B cell (primary cell): ENCODE results near the gene DHX35. TPM values are rescaled to one million over a fixed set of nuclear protein-coding genes. Genes with fewer than 3 reads are reported as not detected.

Experiments
- ATAC-seq: fragments of 200-7000 bp; cut with Tn5 transposase; one replicate; pipeline ENCODE4 v1.10.0; 2021; ENCODE audit warnings: low read depth, mild to moderate bottlenecking, moderate number of reproducible peaks, moderate library complexity
- CTCF ChIA-PET: fragments of 350-600 bp; sonication (Branson Sonifier 250); formaldehyde crosslinking; loops from one replicate; lab custom pipeline; 2021; ENCODE audit warnings: antibody characterized with exemption, inconsistent platforms; lab: Charles Lee
- POLR2A ChIA-PET: fragments of 350-600 bp; sonication (Branson Sonifier 250); formaldehyde crosslinking; loops from one replicate; lab custom pipeline; 2021; ENCODE audit warnings: antibody characterized with exemption; lab: Charles Lee
- DNase-seq: peaks from one replicate; pipeline ENCODE4 v3.0.0; 2013
- H2AFZ ChIP-seq: 2 replicates; pipeline ENCODE4 v1.6.1; 2012; ENCODE audit warnings: mild to moderate bottlenecking, low read depth, low read length; ENCODE audit not compliant: insufficient read depth, poor library complexity, severe bottlenecking
- H3K27ac ChIP-seq, 2 donors: 1 replicate in 1 of 2; 2 replicates in 1 of 2; pipeline ENCODE4 v1.5.1; 2012 to 2013; ENCODE audit warnings: low read length in 2 of 2, mild to moderate bottlenecking in 2 of 2, moderate library complexity in 1 of 2
- H3K27me3 ChIP-seq, 4 experiments: fragments of 200-600 bp in 1 of 4; sonication (generic) in 1 of 4; replicated peaks in 1 of 4; 1 replicate in 2 of 4; 2 replicates in 2 of 4; pipeline versions ENCODE4 v1.6.1 to v1.7.0; 2013 to 2016; ENCODE audit warnings: low read length in 3 of 4, mild to moderate bottlenecking in 2 of 4, mixed read lengths in 1 of 4, moderate library complexity in 1 of 4; ENCODE audit not compliant: insufficient read depth in 4 of 4, control insufficient read depth in 3 of 4; ENCODE audit errors: control extremely low read depth in 1 of 4
- H3K36me3 ChIP-seq, 2 experiments: replicated peaks in 1 of 2; 1 replicate in 1 of 2; 2 replicates in 1 of 2; pipeline versions ENCODE4 v1.6.1 to v1.7.1; 2013; ENCODE audit warnings: low read length in 1 of 2; ENCODE audit not compliant: insufficient read depth in 2 of 2, control insufficient read depth in 1 of 2; ENCODE audit errors: control extremely low read depth in 1 of 2, extremely low read depth in 1 of 2
- H3K4me1 ChIP-seq, 2 donors: fragments of 200-600 bp in 1 of 2; sonication (generic) in 1 of 2; 1 replicate in 1 of 2; 2 replicates in 1 of 2; pipeline versions ENCODE4 v1.5.1 to v1.6.1; 2013 to 2017; ENCODE audit warnings: low read length in 2 of 2; ENCODE audit not compliant: control insufficient read depth in 2 of 2, insufficient read depth in 2 of 2
- H3K4me2 ChIP-seq: replicated peaks from 2 replicates; pipeline ENCODE3; 2012; ENCODE audit warnings: mild to moderate bottlenecking, low read depth, low read length; ENCODE audit not compliant: poor library complexity, severe bottlenecking
- H3K4me3 ChIP-seq, 5 experiments: fragments of 200-600 bp in 1 of 5; sonication (generic) in 1 of 5; 1 replicate in 3 of 5; 2 replicates in 2 of 5; pipeline versions ENCODE4 v1.5.1 to v1.7.0; 2011 to 2016; ENCODE audit warnings: low read length in 4 of 5, mild to moderate bottlenecking in 4 of 5, low read depth in 2 of 5, control low read depth in 1 of 5, moderate library complexity in 1 of 5; ENCODE audit not compliant: insufficient read depth in 1 of 5; ENCODE audit errors: control extremely low read depth in 1 of 5, extremely low read depth in 1 of 5
- H3K79me2 ChIP-seq: fragments of 200-600 bp; sonication (generic); one replicate; pipeline ENCODE4 v1.6.0; 2016; ENCODE audit warnings: low read length; ENCODE audit not compliant: control insufficient read depth, insufficient read depth
- H3K9ac ChIP-seq: fragments of 200-600 bp; sonication (generic); 2 replicates; pipeline ENCODE4 v1.6.1; 2017; ENCODE audit warnings: mild to moderate bottlenecking, low read length, moderate library complexity
- H3K9me3 ChIP-seq, 3 donors: one replicate each; pipeline versions ENCODE4 v1.6.1 to v1.7.1; 2013; ENCODE audit warnings: low read length in 2 of 3; ENCODE audit not compliant: control insufficient read depth in 2 of 3, insufficient read depth in 1 of 3; ENCODE audit errors: control extremely low read depth in 1 of 3
- H4K20me1 ChIP-seq: 2 replicates; pipeline ENCODE4 v1.6.0; 2012; ENCODE audit warnings: mild to moderate bottlenecking, low read length; ENCODE audit not compliant: insufficient read depth, control insufficient read depth, poor library complexity, severe bottlenecking
- H3K27ac Mint-ChIP-seq: one replicate; pipeline ENCODE4 v1.8.0; 2021; ENCODE audit warnings: mixed read lengths
- H3K27me3 Mint-ChIP-seq: one replicate; pipeline ENCODE4 v1.8.0; 2021; ENCODE audit warnings: mixed read lengths
- H3K4me1 Mint-ChIP-seq: one replicate; pipeline ENCODE4 v1.8.0; 2021; ENCODE audit warnings: mixed read lengths
- H3K4me3 Mint-ChIP-seq: one replicate; pipeline ENCODE4 v1.8.0; 2021; ENCODE audit warnings: mixed read lengths
- H3K9me3 Mint-ChIP-seq: one replicate; pipeline ENCODE4 v1.8.0; 2022; ENCODE audit warnings: mixed read lengths; ENCODE audit not compliant: insufficient read depth
- CTCF ChIP-seq: fragments of 200-600 bp; IDR thresholded peaks from one replicate; pipeline ENCODE4 v1.8.0; 2022; ENCODE audit warnings: antibody characterized with exemption, mild to moderate bottlenecking
- EZH2 ChIP-seq: IDR thresholded peaks from 2 replicates; pipeline ENCODE4 v1.6.1; 2012; ENCODE audit warnings: borderline replicate concordance, low read depth, mild to moderate bottlenecking, moderate library complexity, low read length; ENCODE audit not compliant: insufficient read depth, poor library complexity, severe bottlenecking
- WGBS: methylation state at CpG from one replicate; pipeline ENCODE4 v1.1.5; 2013; ENCODE audit warnings: missing lambda C conversion rate; ENCODE audit not compliant: insufficient coverage; 5-methylcytosine and 5-hydroxymethylcytosine counted together
- intact Hi-C: fragments of 100-400 bp; cut with micrococcal nuclease; formaldehyde crosslinking; loops from one replicate; pipeline ENCODE4 v1.10.0; 2022
- polyA plus RNA-seq: library from polyadenylated mRNA; depleted of rRNA; stranded (reverse); fragments of >200 nt; gene quantifications from 2 replicates; pipeline ENCODE4 v1.2.3, GENCODE V29; 2012
- total RNA-seq, 2 donors: library from RNA; stranded (reverse); fragments of 120-200 nt in 1 of 2; gene quantifications; 1 replicate in 1 of 2; 2 replicates in 1 of 2; pipeline versions ENCODE4 v1.2.3 to v1.2.4, GENCODE V29; 2013 to 2022

The DHX35 gene
- total and polyA plus RNA-seq, 2 donors (not counting 1 experiment from before 2014, with no cell fraction given): 7.5 to 12.4 TPM

- Mint-ChIP-seq H3K4me3 (no peak overlapping the region), H3K27me3 (no peaks in the 10 kb centered on the region), H3K4me1 (no peaks in the 10 kb centered on the region), H3K9me3 (no peaks in the 10 kb centered on the region), H3K27ac (no peak overlapping the region)
- Histone ChIP-seq H2AFZ (no peak overlapping the region), H3K27me3 (no peaks in the 10 kb centered on the region), H3K9me3 (peaks cover 0 to 4% (median 0%) of the 10 kb centered on the region in 3 donors), H3K36me3 (peaks cover 2 to 80% of the 10 kb centered on the region in 2 experiments), H3K4me3 (no peak overlapping the region), H3K9ac (no peak overlapping the region), H4K20me1 (peaks cover 14% of the 10 kb centered on the region), H3K27ac (no peak overlapping the region), H3K4me1 (no peaks in the 10 kb centered on the region), H3K4me2 (no peak overlapping the region), H3K79me2 (peaks cover 6% of the 10 kb centered on the region)
- ChIA-PET CTCF (no interaction called here), POLR2A (no interaction called here)
- ATAC-seq (no peak), DNase-seq (no peak)
- WGBS: 96% methylated on average over 3 of the region's 7 CpGs
- TF ChIP-seq CTCF: no peak
- no peak for TF ChIP-seq EZH2
- intact Hi-C loops: no loop called here
Measured at GRCh38 chr20:38915355-38915754, 46.8 kb upstream of the DHX35 start.

- H3K27ac Mint-ChIP-seq: no peak overlapping the region
- Histone ChIP-seq H3K79me2 (no peaks in the 10 kb centered on the region), H3K4me1 (no peaks in the 10 kb centered on the region), H3K9ac (no peak overlapping the region), H3K27me3 (no peaks in the 10 kb centered on the region), H2AFZ (no peak overlapping the region), H3K4me2 (no peak overlapping the region), H3K27ac (no peak overlapping the region), H3K9me3 (peaks cover 0 to 4% (median 0%) of the 10 kb centered on the region in 3 donors), H3K4me3 (no peak overlapping the region), H3K36me3 (peaks cover 2 to 85% of the 10 kb centered on the region in 2 experiments), H4K20me1 (peaks cover 14% of the 10 kb centered on the region)
- no peak overlapping the region for H3K4me3 Mint-ChIP-seq
- POLR2A ChIA-PET: no interaction called here
- intact Hi-C loops: no loop called here
- CTCF ChIA-PET: interaction anchor here (0.6 to 1.2 kb wide), 3 partner anchors 9 to 261 kb away, joined by 4 read pairs; partner anchors contain the start of gene FAM83D
- TF ChIP-seq EZH2: no peak
- no peak for TF ChIP-seq CTCF
- H3K27me3 Mint-ChIP-seq: no peaks in the 10 kb centered on the region
- WGBS: 88% methylated on average over 1 of the region's 4 CpGs
- ATAC-seq (no peak), DNase-seq (no peak)
- no peaks in the 10 kb centered on the region for H3K4me1 Mint-ChIP-seq
- no peaks in the 10 kb centered on the region for H3K9me3 Mint-ChIP-seq
Measured at GRCh38 chr20:38917657-38918056, 44.5 kb upstream of the DHX35 start.
